HG03521 (cell line): Measurements from ENCODE around the gene ERCC4.
"Not testable (repeated sequence)": the region's sequence is repeated elsewhere in the genome, so short reads cannot be mapped to it uniquely, and the experiment has no call there.

ENCODE experiments used
- ATAC-seq: cut with Tn5 transposase; IDR thresholded peaks from one replicate; pipeline ENCODE4 v1.9.1; 2021; ENCODE audit warnings: mild to moderate bottlenecking, moderate library complexity; ENCODE audit not compliant: unreplicated experiment

Gene ERCC4

GRCh38 chr16:13919683-13920509 is at the start of gene ERCC4:
Gene ERCC4 (plus strand): TSS chr16:13920154. CDS start chr16:13920166, 12 bp downstream.
- peak; percentile 97 for ATAC-seq

- no peak for ATAC-seq
Observed at GRCh38 chr16:13873835-13874438, 46.0 kb upstream of the ERCC4 start.

- no peak for ATAC-seq
Observed at GRCh38 chr16:13875614-13876284, 44.2 kb upstream of the ERCC4 start.

GRCh38 chr16:13883276-13883675 is 36.7 kb upstream of the ERCC4 start:
- ATAC-seq, result no peak

GRCh38 chr16:13883881-13884280 is 36.1 kb upstream of the ERCC4 start:
- ATAC-seq, result no peak

- no peak for ATAC-seq
Observed at GRCh38 chr16:13885700-13886099, 34.3 kb upstream of the ERCC4 start.

- ATAC-seq, result no peak
Observed at GRCh38 chr16:13886608-13887007, 33.3 kb upstream of the ERCC4 start.

- ATAC-seq, result not testable (repeated sequence)
Observed at GRCh38 chr16:13889323-13889722, 30.6 kb upstream of the ERCC4 start.

- no peak for ATAC-seq
Observed at GRCh38 chr16:13892301-13892700, 27.7 kb upstream of the ERCC4 start.

- no peak for ATAC-seq
Observed at GRCh38 chr16:13895516-13895915, 24.4 kb upstream of the ERCC4 start.

- no peak for ATAC-seq
Observed at GRCh38 chr16:13896543-13897182, 23.3 kb upstream of the ERCC4 start.

GRCh38 chr16:13897806-13898205 is 22.1 kb upstream of the ERCC4 start:
- no peak for ATAC-seq

GRCh38 chr16:13898233-13898632 is 21.7 kb upstream of the ERCC4 start:
- ATAC-seq, result no peak

- ATAC-seq, result no peak
Observed at GRCh38 chr16:13902052-13902451, 17.9 kb upstream of the ERCC4 start.

GRCh38 chr16:13902677-13903076 is 17.3 kb upstream of the ERCC4 start:
- no peak for ATAC-seq

- no peak for ATAC-seq
Observed at GRCh38 chr16:13904179-13904691, 15.7 kb upstream of the ERCC4 start.

GRCh38 chr16:13904822-13905221 is 15.1 kb upstream of the ERCC4 start:
- not testable (repeated sequence) for ATAC-seq

GRCh38 chr16:13906168-13907089 is 13.5 kb upstream of the ERCC4 start:
- no peak for ATAC-seq

- ATAC-seq, result no peak
Observed at GRCh38 chr16:13907431-13907830, 12.5 kb upstream of the ERCC4 start.

- no peak for ATAC-seq
Observed at GRCh38 chr16:13909069-13909468, 10.9 kb upstream of the ERCC4 start.
